ENCODE data around the gene DLGAP3. TPM values are rescaled to one million over a fixed set of nuclear protein-coding genes. Genes with fewer than 3 reads are reported as not detected.

Gene DLGAP3
- total RNA-seq, 1 donor, result 0.21 TPM

DNA sequence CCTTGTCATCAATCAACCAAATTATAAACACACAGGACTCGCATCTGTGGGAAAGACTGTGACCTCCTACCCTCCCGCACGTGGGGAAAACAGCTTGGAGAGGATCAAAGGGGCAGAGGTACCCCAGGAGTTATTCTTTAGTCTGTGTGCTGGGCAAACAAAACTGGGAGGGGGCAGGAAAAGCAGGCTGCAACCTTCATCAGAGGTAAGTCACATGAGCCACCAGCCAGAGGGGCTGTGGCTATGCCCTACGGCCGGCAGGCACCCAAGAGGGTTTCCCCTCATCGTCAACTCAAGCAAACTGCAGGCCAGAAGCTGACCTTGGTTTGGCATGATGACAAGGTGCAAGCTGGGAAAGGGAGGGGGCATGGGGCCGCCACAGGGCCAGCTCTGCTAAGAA is 82.4 kb downstream of the DLGAP3 start:
- no peak overlapping the region for H3K4me3 ChIP-seq (ENCODE audit: low read length)
- peaks cover 9% of the 10 kb centered on the region for H3K4me1 ChIP-seq (ENCODE audit: insufficient read depth, low read length)
- no peaks in the 10 kb centered on the region for H3K27me3 ChIP-seq (ENCODE audit: insufficient read depth, low read length)
- H3K9me3 ChIP-seq (ENCODE audit: low read depth, low read length), result no peaks in the 10 kb centered on the region

DNA sequence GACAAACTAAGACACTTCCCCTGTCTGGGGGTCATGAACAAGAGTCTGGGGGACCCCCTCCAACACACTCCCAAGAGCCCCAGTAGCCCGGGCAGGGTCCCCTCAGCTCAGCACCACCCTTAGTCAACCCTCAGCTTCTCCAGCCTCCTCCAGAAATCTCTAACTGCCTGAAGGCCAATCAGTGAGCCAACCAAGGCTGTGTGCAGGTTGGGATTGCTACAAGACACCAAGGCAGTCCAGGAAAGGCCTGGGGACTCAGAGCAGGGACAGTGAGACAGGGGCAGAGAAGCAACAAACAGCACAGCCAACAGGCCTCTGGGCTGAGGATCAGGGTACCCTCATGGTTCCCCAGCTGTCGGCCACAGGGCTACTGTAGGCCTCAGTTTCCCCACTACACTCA is 83.2 kb downstream of the DLGAP3 start:
- Histone ChIP-seq H3K4me1 (ENCODE audit: insufficient read depth, low read length) (peaks cover 9% of the 10 kb centered on the region), H3K4me3 (ENCODE audit: low read length) (no peak overlapping the region), H3K27me3 (ENCODE audit: insufficient read depth, low read length) (no peaks in the 10 kb centered on the region), H3K9me3 (ENCODE audit: low read depth, low read length) (no peaks in the 10 kb centered on the region)

DNA sequence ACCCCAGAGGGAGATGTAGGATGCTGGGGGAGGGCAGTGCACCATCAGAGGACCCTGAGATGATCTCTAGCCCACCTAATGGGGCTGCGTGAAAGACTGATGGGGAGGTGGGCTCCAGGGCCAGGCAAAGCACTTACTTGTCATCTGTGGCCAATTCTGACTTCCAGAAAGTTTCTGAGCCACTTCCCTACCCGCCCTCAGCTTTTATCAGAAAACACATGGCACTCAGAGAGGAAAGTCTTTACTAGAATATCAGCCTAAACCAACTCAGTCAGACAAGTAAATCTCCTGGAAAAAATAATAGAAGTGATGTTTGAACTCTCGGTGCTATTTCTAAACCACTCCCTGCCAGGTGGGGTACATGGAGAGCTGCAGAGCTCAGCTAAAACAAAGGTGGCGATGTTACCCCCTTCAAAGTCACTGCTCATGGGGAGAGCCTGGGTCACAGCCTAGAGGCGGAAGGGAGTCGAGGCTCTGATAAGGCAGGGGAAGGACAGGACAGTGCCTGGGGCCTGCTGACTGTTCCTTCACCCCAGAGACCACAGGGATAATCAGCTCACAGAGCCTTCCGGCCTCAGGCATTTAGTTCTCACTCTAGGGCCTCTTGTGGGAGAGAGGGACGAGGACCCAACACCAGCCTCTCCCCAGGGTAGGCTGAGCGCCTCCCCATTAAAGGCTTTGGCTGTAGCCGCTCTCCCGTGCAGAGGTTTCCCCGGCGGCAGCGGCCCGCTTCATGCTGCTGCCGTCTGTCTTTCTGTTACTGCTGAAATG is 84.1 kb downstream of the DLGAP3 start:
- no peaks in the 10 kb centered on the region for H3K9me3 ChIP-seq (ENCODE audit: low read depth, low read length)
- no peaks in the 10 kb centered on the region for H3K27me3 ChIP-seq (ENCODE audit: insufficient read depth, low read length)
- H3K4me1 ChIP-seq (ENCODE audit: insufficient read depth, low read length), result peaks cover 9% of the 10 kb centered on the region
- no peak overlapping the region for H3K4me3 ChIP-seq (ENCODE audit: low read length)

DNA sequence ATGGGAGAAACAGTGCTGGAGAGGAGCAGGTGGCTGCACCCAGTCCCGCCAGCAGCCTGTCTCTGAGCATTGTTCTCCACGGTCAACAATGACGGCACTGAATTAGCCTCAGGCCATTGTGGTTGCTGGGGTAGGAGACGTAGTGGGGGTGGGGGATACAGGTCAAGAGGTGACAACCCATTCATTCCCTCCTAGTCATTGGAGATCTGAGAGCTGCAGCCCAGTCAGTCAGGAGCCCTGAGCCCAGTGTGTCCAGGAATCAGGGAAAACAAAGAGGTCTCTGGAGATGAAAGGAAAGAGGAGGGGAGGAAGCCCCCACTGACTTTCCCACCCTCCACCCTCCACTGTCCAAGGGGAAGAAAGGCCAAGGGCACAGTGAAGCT is 85.2 kb downstream of the DLGAP3 start:
- Histone ChIP-seq H3K4me1 (ENCODE audit: insufficient read depth, low read length) (peaks cover 9% of the 10 kb centered on the region), H3K27me3 (ENCODE audit: insufficient read depth, low read length) (no peaks in the 10 kb centered on the region), H3K9me3 (ENCODE audit: low read depth, low read length) (no peaks in the 10 kb centered on the region), H3K4me3 (ENCODE audit: low read length) (no peak overlapping the region)

DNA sequence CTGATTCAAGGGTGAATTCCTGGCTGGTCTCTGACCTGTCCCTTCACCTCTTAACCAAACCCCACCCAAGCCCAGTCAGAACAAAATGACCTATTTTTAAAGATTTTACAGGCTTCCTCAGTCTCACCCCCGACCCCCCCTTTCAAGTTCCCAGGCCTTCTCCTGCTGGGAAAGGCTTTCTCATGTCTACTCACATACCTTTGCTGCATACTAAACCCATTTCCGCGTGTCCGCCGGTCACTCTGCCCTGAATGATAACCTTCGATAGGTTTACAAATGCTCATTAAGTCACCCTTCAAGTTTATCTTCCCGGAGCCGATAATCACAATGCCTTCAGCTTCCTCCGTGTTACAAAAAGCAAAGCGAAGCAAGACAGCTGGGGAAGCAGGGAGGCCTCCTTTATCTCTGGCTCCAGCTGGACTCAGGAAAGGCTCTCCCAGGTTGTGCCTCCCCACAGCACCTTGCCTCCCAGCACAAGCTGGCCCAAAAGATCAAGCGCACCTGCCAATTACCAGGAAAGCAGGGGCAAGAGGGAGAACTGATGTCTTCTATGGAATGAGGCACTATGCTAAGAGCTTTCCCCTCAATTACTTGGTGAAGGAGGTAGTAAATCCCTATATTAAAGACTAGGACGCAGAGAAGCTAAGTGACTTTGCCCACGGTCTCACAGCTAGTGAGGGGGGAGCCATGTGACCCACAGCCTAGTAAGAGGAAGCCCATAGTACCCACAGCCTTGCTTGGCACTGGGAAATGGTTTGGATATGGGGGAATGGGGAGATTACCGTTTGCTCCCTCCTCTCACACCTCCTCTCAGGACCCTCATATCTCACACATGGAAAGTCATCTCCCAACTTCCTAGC is 85.8 kb downstream of the DLGAP3 start:
- no peaks in the 10 kb centered on the region for H3K27me3 ChIP-seq (ENCODE audit: insufficient read depth, low read length)
- peaks cover 9% of the 10 kb centered on the region for H3K4me1 ChIP-seq (ENCODE audit: insufficient read depth, low read length)
- no peak overlapping the region for H3K4me3 ChIP-seq (ENCODE audit: low read length)

DNA sequence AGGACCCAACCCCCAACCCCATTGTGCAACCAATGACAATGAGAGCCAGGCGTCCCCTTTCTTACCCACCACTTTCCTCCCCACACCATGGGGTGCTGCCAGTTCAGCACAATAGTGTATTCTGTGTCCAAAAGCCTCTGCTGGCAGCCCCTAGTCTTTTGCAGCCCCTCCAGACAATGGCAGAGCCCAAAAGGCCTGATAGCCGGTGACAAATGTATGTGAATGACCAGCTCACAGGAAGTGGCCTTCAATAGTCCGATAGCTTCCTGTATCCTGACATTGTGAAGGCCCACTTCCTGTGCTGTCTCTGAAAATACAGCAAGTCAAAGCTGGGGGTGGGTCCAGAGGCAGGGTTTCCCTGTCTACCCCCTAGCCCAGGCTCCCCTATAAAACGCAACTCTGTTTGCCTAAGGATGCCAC is 86.5 kb downstream of the DLGAP3 start:
- H3K9me3 ChIP-seq (ENCODE audit: low read depth, low read length), result no peaks in the 10 kb centered on the region
- H3K4me1 ChIP-seq (ENCODE audit: insufficient read depth, low read length), result peaks cover 9% of the 10 kb centered on the region
- H3K4me3 ChIP-seq (ENCODE audit: low read length), result no peak overlapping the region
- no peaks in the 10 kb centered on the region for H3K27me3 ChIP-seq (ENCODE audit: insufficient read depth, low read length)

More for the DNA sequence above, 85.8 kb downstream of the DLGAP3 start:
- no peaks in the 10 kb centered on the region for H3K9me3 ChIP-seq (ENCODE audit: low read depth, low read length)

DNA sequence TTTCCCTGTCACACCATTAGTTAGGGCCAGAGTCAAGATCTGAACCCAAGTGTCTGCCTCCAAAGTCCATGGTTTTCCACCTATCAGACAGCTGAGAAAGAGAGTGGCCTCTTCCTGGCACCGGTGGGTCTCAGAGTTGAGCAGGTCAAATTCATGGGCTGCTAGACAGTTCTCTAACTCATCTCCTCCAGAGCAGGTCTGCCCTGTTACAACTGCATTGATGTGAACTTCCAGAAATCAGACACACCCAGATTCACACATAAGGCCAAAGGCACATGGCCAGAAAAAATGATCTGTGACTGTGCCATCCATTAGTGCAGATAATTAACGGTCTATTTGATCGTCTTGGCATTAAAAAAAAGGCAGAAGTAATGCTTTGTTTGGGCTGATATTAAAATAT is 87.4 kb downstream of the DLGAP3 start:
- Histone ChIP-seq H3K4me3 (ENCODE audit: low read length) (no peak overlapping the region), H3K4me1 (ENCODE audit: insufficient read depth, low read length) (peaks cover 9% of the 10 kb centered on the region), H3K27me3 (ENCODE audit: insufficient read depth, low read length) (no peaks in the 10 kb centered on the region), H3K9me3 (ENCODE audit: low read depth, low read length) (no peaks in the 10 kb centered on the region)

DNA sequence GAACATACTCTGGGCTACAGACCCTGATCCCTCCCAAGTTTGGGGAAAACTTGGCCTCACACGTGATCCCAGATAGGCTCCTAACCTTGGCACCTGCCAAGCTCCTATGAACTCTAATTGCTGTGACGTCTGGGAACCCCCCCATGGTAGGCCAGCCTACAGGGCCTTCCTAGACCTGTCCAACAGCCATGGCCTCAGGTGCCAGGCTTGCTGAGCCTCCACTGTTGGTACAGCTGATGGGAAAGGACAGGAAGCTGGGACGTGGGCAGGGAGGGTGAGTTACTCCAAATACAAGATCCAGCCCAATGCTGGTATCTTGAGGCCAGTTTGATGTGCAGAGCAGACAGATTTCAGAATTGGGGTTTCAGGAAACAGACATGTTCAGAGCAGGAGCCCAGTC is 89.0 kb downstream of the DLGAP3 start:
- Histone ChIP-seq H3K4me3 (ENCODE audit: low read length) (no peak overlapping the region), H3K27me3 (ENCODE audit: insufficient read depth, low read length) (no peaks in the 10 kb centered on the region), H3K9me3 (ENCODE audit: low read depth, low read length) (no peaks in the 10 kb centered on the region), H3K4me1 (ENCODE audit: insufficient read depth, low read length) (peaks cover 9% of the 10 kb centered on the region)

DNA sequence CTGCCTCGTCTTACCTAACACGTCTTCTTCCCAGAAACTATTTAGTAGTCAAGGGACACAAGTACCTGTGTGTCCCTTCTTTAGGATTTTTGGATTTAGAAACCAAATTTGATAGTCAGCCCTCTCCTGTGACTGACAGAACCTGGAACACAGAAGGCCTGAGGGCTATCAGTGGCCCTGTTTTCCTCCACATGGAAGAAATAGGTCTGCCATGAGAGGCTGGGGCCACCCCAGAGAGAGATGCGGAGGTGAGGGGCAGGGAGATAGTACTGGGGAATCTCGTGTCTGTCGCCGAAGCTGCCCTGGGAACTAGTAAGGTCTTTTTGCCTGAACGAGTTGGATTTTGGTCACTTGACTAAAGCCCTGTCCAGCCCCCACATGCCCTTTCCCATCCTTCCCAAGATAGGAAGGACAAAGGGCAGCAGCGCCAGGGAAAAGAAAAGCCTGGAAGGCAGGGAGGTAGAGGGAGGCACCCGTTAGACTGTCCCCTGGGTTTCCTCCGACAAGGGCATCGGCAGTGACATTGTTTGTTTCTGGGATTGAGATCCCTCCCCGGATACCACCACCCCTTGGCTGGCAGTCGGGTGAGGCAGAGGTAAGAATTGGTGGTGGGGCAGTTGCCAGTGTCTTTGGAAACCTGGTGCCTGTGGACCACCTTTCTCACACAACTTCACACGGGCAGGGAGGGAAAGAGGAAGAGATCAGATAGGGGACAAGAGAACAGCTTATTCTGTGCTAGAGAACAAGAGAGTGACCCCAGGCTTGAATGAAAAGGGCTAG is 89.7 kb downstream of the DLGAP3 start:
- Histone ChIP-seq H3K9me3 (ENCODE audit: low read depth, low read length) (no peaks in the 10 kb centered on the region), H3K4me1 (ENCODE audit: insufficient read depth, low read length) (peaks cover 9% of the 10 kb centered on the region), H3K27me3 (ENCODE audit: insufficient read depth, low read length) (no peaks in the 10 kb centered on the region), H3K4me3 (ENCODE audit: low read length) (no peak overlapping the region)

DNA sequence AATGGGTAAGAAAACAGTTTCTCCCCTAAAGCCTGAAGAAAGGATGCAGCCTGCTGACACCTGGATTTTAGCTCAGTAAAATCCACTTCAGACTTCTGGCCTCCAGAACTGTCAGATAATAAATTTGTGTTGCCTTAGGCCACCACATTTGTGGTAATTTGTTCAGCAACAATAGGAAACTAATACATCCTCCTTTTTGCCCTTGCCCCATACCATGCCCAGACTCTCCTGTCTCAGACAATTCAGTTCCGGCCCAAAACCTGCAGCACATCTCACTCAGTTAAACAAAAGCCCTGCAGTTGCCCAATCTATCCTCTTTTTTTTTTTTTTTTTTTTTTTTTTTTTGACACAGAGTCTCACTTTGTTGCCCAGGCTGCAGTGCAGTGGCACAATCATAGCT is 95.7 kb downstream of the DLGAP3 start:
- no peak overlapping the region for H3K4me3 ChIP-seq (ENCODE audit: low read length)
- no peaks in the 10 kb centered on the region for H3K27me3 ChIP-seq (ENCODE audit: insufficient read depth, low read length)
- H3K9me3 ChIP-seq (ENCODE audit: low read depth, low read length), result no peaks in the 10 kb centered on the region
- no peaks in the 10 kb centered on the region for H3K4me1 ChIP-seq (ENCODE audit: insufficient read depth, low read length)

DNA sequence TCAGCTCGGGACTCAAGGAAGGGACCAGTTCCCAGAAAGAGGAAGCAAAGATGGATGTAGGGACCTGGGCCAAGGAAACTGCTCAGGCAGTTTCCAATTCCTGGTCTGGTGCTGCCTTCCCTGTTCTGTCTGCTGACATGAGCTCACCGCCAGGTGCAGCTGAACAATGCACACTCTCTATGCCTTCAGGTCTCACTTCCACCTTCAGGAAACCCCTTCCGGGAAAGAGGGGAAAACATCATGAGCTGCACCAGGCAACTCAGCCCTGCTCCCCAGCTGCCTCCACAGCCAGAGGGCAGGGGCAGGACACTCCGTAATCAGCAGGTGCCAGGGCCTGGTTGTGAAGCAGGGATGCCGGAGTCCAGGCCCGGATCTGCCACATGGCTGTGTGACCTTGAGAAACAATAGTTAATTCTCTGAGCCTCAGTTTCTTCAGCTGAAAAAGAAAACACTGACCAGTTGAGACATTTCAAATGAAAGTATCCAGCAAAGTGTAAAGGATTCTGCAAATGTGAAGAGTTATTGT is 97.7 kb downstream of the DLGAP3 start:
- Histone ChIP-seq H3K4me1 (ENCODE audit: insufficient read depth, low read length) (no peaks in the 10 kb centered on the region), H3K27me3 (ENCODE audit: insufficient read depth, low read length) (no peaks in the 10 kb centered on the region), H3K9me3 (ENCODE audit: low read depth, low read length) (no peaks in the 10 kb centered on the region), H3K4me3 (ENCODE audit: low read length) (no peak overlapping the region)

DNA sequence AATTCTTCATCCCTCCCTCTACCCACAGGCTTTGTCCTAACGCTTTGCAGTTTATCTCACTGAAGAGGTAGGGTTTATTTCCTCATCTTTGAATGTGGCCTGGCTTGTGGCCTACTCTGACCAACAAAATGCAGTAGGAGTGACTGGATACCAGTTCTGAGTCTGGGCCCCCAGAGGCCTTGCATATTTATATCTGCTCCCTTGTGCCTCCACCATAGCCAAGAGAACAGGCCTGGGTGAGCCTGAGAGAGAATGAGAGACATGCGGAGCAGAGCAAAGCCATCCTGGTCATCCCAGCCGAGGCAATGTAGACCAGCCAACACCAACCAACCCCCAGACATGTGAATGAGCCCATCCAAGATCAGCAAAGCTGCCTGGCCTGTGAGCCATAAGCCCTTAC is 100.2 kb downstream of the DLGAP3 start:
- no peak overlapping the region for H3K4me3 ChIP-seq (ENCODE audit: low read length)
- no peaks in the 10 kb centered on the region for H3K27me3 ChIP-seq (ENCODE audit: insufficient read depth, low read length)
- H3K9me3 ChIP-seq (ENCODE audit: low read depth, low read length), result no peaks in the 10 kb centered on the region
- H3K4me1 ChIP-seq (ENCODE audit: insufficient read depth, low read length), result no peaks in the 10 kb centered on the region

DNA sequence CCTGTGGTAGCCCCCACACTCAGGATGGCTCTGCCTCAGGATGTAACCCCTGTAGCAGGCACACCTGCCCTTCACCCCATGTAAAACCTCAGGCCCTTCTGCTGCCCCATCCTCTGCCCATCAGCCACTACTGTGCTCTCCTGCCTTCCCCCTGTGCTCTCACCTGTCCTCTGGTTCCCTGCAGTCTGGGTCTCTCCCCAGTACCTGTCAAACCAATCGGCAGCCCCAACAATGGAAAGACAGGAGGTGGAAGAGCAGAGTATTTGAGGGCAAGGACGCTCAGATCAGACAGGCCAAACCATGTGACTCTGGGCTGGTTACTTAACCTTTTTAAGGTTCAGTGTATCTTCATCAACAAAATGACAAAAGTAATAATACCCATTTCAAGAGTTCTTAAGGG is 100.8 kb downstream of the DLGAP3 start:
- Histone ChIP-seq H3K4me3 (ENCODE audit: low read length) (no peak overlapping the region), H3K4me1 (ENCODE audit: insufficient read depth, low read length) (no peaks in the 10 kb centered on the region), H3K9me3 (ENCODE audit: low read depth, low read length) (no peaks in the 10 kb centered on the region), H3K27me3 (ENCODE audit: insufficient read depth, low read length) (no peaks in the 10 kb centered on the region)

DNA sequence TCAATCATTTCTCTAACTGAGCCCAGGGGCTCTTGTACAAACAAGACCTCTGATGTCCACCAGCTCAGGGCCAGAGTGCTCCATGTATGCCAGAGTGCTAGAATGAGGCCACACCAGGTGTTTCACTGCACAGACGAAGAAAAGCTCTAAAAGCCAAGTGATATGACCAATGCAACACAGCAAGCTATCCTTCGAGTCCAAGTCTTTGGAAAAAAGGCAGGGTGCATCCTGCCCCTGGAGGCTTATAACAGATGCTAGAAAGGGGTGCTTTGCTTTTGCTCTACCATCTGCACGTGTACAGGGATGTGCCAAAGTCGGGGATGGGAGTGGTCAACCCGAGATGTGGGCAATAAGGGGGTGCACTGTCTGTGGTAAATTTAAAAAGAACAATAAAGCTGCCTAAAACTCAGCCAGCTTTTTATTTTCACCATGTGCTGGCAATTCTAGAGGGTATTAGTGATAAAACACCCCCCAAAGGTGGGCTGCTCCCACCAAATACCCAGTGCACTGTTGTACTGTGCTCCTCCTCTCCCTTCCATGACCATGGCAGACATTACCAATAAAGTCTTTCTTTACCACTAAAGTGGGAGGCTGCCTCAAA is 102.0 kb downstream of the DLGAP3 start:
- no peaks in the 10 kb centered on the region for H3K27me3 ChIP-seq (ENCODE audit: insufficient read depth, low read length)
- no peaks in the 10 kb centered on the region for H3K9me3 ChIP-seq (ENCODE audit: low read depth, low read length)

More for the DNA sequence above, 102.0 kb downstream of the DLGAP3 start:
- no peak overlapping the region for H3K4me3 ChIP-seq (ENCODE audit: low read length)
- H3K4me1 ChIP-seq (ENCODE audit: insufficient read depth, low read length), result no peaks in the 10 kb centered on the region
